PC-3 (cell line): ENCODE measurements around the gene POLR1A.

ENCODE experiments used
- EZH2phosphoT487 ChIP-seq: fragments of 300-600 bp; sonication (generic); IDR thresholded peaks from 2 replicates; pipeline ENCODE4 v1.6.1; 2018; ENCODE audit warnings: mild to moderate bottlenecking, antibody characterized with exemption, low read length, borderline replicate concordance
- TF ChIP-seq, protein P1 (sequence below): fragments of 300-600 bp; sonication (generic); conservative IDR thresholded peaks from 2 replicates; pipeline ENCODE4 v1.5.1; 2017; ENCODE audit warnings: antibody characterized with exemption, low read depth, mild to moderate bottlenecking, low read length

DNA sequence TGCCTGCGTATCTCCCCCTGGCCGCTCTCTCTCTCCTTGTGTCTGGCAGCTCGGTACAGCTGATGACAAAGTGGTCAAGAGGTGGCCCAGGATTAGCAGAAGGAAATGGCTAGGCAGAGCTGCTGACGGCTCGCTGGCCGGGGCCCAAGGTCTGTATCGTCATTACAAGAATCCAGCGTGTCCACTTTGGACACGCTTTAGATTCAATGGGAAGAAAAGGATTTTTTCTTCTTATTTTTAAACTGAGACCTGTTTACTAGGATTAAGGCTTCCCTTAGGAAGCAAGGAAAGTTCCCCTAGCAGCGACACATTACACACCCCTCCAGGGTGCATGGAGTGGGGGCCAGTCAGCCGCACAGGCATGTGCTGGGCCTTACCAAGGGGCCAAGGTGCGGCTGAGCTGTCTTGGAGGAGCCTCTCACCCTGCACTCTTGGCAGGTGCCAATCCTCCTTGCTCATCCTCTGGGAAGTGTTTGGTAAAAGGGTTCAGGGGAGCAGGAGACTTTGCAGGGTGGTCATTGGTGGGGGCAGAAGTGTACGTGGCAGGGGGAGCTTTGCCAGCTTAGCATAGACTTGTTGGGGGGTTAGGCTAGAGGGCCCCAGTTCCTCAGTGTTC, 76.8 kb downstream of the POLR1A start:
- no peak for TF ChIP-seq EZH2phosphoT487
- TF ChIP-seq, protein P1, sequence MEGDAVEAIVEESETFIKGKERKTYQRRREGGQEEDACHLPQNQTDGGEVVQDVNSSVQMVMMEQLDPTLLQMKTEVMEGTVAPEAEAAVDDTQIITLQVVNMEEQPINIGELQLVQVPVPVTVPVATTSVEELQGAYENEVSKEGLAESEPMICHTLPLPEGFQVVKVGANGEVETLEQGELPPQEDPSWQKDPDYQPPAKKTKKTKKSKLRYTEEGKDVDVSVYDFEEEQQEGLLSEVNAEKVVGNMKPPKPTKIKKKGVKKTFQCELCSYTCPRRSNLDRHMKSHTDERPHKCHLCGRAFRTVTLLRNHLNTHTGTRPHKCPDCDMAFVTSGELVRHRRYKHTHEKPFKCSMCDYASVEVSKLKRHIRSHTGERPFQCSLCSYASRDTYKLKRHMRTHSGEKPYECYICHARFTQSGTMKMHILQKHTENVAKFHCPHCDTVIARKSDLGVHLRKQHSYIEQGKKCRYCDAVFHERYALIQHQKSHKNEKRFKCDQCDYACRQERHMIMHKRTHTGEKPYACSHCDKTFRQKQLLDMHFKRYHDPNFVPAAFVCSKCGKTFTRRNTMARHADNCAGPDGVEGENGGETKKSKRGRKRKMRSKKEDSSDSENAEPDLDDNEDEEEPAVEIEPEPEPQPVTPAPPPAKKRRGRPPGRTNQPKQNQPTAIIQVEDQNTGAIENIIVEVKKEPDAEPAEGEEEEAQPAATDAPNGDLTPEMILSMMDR: no peak
